SIG-M5 treated with dmso at 0.1 percent for 504 hours (cell line): ENCODE measurements around the gene TMEM161B.
"Not testable (repeated sequence)": the region's sequence is repeated elsewhere in the genome, so short reads cannot be mapped to it uniquely, and the experiment has no call there.

Experiments
- DNase-seq: peaks from one replicate; lab custom pipeline; 2025; ENCODE audit not compliant: unreplicated experiment; lab: John Stamatoyannopoulos, UW

Gene TMEM161B

DNA sequence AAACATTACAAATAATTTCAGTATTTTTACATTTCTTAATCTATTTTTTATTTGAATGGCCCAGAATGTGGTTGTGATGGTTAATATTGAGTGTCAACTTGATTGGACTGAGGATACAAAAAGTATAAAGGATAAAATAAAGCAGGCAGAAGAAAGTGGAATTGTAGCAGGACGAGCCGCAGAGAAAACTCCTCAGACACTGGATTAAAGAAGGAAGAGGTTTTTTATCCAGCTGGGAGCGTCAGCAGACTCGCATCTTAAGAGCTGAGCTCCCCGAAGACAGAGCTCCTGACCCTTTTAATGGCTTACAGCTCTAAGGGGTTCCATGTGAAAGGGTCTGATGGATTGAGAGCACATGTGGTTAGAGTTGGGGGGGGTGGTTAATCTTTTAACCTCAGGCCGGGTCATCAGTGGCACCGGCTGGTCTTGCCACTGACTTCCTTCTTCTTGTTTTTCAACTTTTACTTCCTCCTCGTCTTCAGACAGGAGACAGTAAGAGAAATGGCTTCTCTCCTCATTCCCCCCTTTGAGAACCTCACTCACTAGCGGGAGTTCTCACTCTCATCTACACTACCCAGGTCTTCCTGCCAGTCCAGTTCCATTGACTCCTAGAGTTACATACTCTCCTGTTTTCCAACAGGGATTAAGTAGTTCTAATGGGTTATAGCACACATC, 80.0 kb downstream of the TMEM161B start:
- DNase-seq = no peak

DNA sequence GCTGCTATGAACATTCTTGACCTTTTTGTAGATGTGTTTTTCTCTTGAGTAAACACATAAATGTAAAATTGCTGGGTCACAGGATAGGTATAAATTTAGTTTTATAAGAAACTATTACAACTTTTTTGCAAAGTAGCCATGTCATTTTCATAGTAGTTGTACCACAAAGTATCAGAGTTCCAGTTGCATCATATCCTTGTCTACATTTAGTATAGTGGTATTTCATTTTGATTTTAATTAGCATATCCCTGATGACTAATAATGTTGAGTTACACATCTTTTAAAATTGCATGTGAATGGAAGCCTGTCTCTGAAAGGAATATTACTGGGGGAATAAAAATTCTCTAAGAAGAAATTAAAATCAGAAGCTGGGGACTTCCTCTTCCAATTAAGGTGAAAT, 85.4 kb downstream of the TMEM161B start:
- no peak for DNase-seq

DNA sequence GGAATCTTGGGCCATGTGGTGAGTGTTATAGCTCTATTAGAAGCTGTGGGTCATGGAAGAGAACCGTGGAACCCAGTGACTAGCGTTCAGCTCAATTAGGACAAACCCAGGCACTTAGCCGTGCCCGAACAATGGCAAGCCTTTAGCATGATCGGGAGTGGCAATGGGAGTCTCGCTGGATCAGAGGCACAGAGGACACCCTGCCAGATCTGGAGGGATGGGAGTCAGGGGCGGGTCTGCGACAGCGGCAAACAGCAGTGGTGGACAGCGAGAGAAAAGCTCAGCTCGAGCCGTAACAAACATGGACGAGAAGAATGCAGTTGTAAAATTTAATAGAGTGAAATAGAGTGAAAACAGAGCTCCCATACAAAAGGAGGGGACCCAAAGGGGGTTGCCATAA, 91.2 kb downstream of the TMEM161B start:
- not testable (repeated sequence) for DNase-seq

DNA sequence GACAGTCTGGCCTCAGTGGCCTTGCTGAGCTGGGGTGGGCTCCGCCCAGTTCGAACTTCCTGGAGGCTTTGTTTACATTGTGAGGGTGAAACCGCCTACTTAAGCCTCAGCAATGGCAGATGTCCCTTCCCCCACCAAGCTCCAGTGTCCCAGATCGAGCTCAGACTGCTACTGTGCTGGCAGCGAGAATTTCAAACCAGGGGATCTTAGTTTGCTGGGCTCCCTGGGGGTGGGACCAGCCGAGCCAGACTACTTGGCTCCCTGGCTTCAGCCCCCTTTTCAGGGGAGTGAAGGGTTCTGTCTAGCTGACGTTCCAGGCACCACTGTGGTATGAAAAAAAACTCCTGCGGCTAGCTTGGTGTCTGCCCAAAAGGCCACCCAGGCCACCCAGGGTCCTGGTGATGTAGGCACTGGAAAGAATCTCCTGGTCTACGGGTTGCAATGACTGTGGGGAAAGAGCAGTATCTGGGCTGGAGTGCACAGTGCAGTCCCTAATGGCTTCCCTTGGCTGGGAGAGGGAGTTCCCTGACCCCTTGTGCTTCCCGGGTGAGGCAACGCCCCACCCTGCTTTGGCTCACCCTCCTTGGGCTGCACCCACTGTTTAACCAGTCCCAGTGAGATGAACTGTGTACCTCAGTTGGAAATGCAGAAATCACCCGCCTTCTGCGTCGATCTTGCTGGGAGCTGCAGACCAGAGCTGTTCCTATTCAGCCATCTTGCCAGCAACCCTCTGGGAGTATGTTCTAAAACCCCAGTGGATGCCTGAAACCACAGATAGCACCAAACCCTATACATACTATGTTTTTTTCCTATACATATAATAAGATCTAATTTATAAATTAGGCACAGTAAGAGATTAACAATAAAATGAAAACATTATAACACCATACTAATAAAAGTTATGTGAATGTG, 95.5 kb downstream of the TMEM161B start:
- no peak for DNase-seq

DNA sequence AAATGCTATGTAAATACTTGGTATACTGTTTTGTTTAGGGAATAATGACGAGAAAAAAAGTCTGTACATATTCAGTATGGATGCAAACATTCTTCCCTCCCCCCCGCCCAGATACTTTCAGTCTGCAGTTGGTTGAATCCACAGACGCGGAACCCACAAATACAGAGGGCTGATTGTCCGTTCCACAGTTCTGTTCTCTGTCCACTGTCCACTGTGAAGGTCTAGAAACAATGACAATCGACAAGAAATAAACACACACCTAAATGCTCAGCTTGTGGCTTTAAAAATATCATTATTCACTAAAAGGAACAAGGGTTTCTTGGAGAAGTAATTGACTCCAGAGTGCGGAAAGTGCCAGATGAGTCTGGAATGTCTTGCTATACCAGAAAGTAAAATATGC, 109.1 kb downstream of the TMEM161B start:
- no peak for DNase-seq

DNA sequence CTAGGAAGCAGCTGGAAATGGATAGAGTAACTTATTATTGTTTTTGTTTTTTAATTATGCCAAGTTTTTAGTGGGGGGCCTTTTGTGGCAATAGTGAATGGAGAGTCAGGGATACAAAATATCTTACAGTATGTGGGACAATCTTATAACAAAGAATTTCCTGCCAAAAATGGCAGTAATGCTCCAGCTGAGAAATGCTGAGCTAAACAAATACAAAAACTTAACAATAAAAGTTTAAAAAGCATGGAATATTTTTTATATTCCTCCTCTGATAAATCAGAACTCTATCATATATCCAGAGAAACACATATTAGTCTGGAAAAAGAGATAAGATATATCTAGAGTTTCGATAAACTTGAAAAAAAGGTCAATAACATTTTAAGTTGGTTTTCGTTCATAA, 110.6 kb downstream of the TMEM161B start:
- DNase-seq = no peak

DNA sequence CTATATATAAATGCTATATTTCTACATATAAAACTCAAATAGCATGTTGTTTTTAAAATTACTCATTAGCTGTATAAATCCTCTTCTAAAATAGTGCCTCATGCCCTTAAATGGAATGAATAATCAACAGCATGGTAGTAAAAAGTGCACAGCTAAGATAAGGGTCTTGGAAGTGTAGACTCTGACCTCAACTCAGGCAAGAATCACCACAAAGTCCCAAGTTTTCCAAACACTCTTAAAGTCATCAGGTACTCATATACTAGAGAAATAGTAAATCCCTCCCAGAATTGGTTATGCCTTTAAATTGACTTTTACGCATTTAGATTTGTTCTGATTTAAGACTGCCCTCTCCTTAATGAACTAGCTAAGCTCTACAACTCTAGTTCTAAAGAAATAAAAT, 113.8 kb downstream of the TMEM161B start:
- DNase-seq = no peak

DNA sequence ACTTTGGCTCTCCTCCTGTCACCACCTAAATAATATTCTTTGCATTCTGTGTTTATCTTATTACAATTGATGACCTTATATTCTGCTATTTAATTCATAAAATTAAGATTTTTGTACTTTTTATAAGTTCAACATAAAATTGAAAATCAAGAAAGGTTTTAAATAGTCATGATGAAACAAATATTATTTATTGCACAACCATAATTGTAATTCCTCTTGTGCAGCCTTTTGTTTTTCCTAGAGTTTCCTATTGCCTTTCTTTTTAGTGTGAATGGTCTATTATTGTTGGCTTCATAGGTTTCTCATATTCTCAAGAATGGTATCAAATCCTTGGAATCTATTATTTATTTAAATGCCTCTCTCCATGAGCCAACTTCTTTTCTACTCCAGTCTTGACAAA, 117.9 kb downstream of the TMEM161B start:
- DNase-seq = no peak

DNA sequence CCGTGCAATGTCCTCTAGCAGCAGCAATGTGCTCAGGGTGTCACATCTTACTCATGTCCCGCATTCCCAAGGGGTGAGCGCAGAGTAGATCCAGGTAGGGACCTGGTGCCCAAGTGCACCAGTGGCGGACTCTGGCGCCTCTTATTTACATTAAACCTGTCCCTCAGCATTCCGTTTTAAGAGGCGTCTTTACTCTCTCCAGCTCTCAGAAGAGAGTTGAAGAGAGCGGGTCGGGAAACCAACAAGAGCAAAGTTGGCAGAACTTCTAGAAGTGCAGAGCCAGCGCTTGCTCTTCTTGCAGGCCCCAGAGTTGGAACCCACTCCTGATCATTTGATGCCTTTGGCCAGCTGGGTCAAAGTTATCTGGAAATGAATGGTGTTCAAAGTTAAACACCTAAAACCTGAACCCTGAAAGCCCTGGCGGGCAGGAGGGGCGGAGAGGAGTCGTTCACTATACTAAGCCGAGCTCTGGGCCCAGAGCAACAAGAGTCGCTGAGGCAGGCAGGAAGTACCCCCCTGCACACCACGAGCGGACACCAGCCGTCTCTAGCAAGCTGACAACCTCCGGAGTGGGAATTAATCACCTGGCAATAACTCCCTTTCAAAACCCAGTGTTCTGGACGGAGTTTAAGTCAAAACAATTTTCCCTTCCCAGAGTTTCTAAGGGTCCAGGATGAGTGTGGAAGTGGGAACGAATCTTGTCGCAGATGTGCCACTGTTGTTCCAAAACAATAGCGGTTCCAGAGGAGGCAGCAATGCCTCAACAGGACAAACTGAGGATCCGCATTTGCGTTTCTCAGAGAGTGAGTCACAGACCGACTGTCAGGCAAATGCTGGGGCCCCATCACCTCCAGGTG, 122.8 kb downstream of the TMEM161B start:
- DNase-seq = peak; percentile 48

DNA sequence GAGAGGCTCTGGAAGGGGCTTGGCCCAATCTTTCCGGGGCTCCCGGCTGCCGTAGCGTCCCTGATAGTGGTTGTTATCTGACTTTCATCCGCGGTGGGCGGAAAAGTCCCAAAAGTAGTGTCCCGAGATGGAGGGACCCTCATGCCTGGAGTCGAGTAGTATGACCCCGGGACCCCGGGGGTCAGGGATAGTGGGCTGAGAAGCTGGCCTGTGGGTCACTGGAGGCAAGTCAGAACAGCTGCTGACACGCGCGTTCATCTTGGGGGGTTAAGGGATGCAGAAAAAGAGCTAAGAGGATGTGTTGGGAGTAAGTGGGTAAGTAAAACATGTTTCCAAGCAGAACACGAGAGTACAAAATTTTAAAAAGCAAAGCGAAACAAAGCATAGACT, 123.4 kb downstream of the TMEM161B start:
- no peak for DNase-seq
